PC-9 (cell line): ENCODE measurements around the gene ATG4B. TPM values are rescaled to one million over a fixed set of nuclear protein-coding genes. Genes with fewer than 3 reads are reported as not detected.

ENCODE experiments used
- BruUV-seq: library from RNA; stranded (reverse); fragments of 400-500 nt; replicated peaks from 2 replicates; lab custom pipeline; 2021; lab: Mats Ljungman, UMichigan
- CTCF ChIA-PET: fragments of 300-600 bp; sonication (Branson Sonifier 250); formaldehyde crosslinking; loops from one replicate; lab custom pipeline; 2022; ENCODE audit warnings: antibody characterized with exemption; lab: Charles Lee
- POLR2A ChIA-PET: fragments of 300-600 bp; sonication (Branson Sonifier 250); formaldehyde crosslinking; loops from one replicate; lab custom pipeline; 2022; ENCODE audit warnings: antibody characterized with exemption; ENCODE audit not compliant: unreplicated experiment; lab: Charles Lee
- DNase-seq, 2 experiments: peaks; one replicate each; pipeline versions ENCODE4 v3.0.0 to v3.0.0-alpha.2; 2015 to 2022; ENCODE audit warnings: mixed read lengths in 1 of 2
- H2AFZ ChIP-seq: fragments of 200-600 bp; sonication (generic); 2 replicates; pipeline ENCODE4 v1.8.1; 2017; ENCODE audit warnings: antibody characterized with exemption
- H3F3A ChIP-seq: fragments of 200-600 bp; sonication (generic); 2 replicates; pipeline ENCODE4 v1.8.1; 2017; ENCODE audit warnings: antibody characterized with exemption, mild to moderate bottlenecking, low read depth; ENCODE audit not compliant: insufficient read depth
- H3K27ac ChIP-seq: fragments of 200-600 bp; sonication (generic); 2 replicates; pipeline ENCODE4 v1.6.1; 2016; ENCODE audit warnings: mixed run types
- H3K27me3 ChIP-seq: fragments of 200-600 bp; sonication (generic); 2 replicates; pipeline ENCODE4 v1.6.1; 2016; ENCODE audit warnings: low read depth, mixed run types; ENCODE audit not compliant: insufficient read depth
- H3K36me3 ChIP-seq: fragments of 200-600 bp; sonication (generic); 2 replicates; pipeline ENCODE4 v1.6.1; 2016; ENCODE audit warnings: low read depth, mixed run types
- H3K4me1 ChIP-seq: fragments of 200-600 bp; sonication (generic); replicated peaks from 2 replicates; pipeline ENCODE4 v1.6.1; 2016; ENCODE audit warnings: mixed run types; ENCODE audit not compliant: insufficient read depth
- H3K4me2 ChIP-seq: fragments of 200-600 bp; sonication (generic); 2 replicates; pipeline ENCODE4 v1.6.1; 2017; ENCODE audit warnings: mixed run types
- H3K4me3 ChIP-seq: fragments of 200-600 bp; sonication (generic); 2 replicates; pipeline ENCODE4 v1.6.1; 2016; ENCODE audit warnings: mixed run types
- H3K79me2 ChIP-seq: fragments of 200-600 bp; sonication (generic); 2 replicates; pipeline ENCODE4 v1.6.1; 2017; ENCODE audit warnings: low read depth, mixed run types
- H3K9me2 ChIP-seq: fragments of 200-600 bp; sonication (generic); 2 replicates; pipeline ENCODE4 v1.8.1; 2017; ENCODE audit warnings: mild to moderate bottlenecking; ENCODE audit not compliant: insufficient read depth
- H3K9me3 ChIP-seq: fragments of 200-600 bp; sonication (generic); 2 replicates; pipeline ENCODE4 v1.8.1; 2016; ENCODE audit warnings: low read depth; ENCODE audit not compliant: insufficient read depth
- H4K20me1 ChIP-seq: fragments of 200-600 bp; sonication (generic); 2 replicates; pipeline ENCODE4 v1.8.1; 2017; ENCODE audit not compliant: insufficient read depth
- EZH2 ChIP-seq: fragments of 200-600 bp; sonication (generic); IDR thresholded peaks from 2 replicates; pipeline ENCODE4 v1.8.0; 2017; ENCODE audit warnings: antibody characterized with exemption, low read depth
- intact Hi-C: fragments of 100-400 bp; cut with micrococcal nuclease; formaldehyde crosslinking; loops from one replicate; pipeline ENCODE4 v1.10.0; 2022; ENCODE audit not compliant: unreplicated experiment
- total RNA-seq: library from RNA; stranded (reverse); gene quantifications from 2 replicates; pipeline ENCODE4 v1.2.3, GENCODE V29; 2021
- TF ChIP-seq, protein P1 (sequence below): fragments of 200-600 bp; sonication (generic); conservative IDR thresholded peaks from 2 replicates; pipeline ENCODE4 v1.6.1; 2017; ENCODE audit warnings: mixed run types, antibody characterized with exemption, mild to moderate bottlenecking, moderate library complexity

The ATG4B gene
- total RNA-seq, 1 experiment from 2014 or later, result 162 TPM

DNA sequence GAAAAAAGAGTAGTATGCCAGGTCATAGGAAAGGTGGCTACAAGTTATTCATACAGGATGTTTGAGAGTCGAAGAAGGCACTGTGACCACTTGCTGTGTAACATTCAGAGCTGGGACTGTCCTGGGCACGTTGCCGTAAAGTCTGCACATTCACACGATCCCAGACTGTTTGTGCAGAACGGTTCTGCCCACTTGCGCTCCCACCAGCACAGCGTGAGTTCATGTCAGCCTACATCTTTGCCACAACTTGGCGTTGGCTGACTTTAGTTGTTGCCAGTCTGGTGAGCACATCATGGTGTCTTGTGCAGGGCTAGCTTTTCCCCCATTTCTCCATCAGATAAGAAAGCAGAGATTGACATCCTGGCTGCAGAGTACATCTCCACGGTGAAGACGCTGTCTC, 71.4 kb downstream of the ATG4B start:
- Histone ChIP-seq H3K4me1 (no peaks in the 10 kb centered on the region), H3K27ac (no peak overlapping the region), H3F3A (no peaks in the 10 kb centered on the region), H3K79me2 (peaks cover 12% of the 10 kb centered on the region), H3K4me3 (no peak overlapping the region), H3K4me2 (no peak overlapping the region), H3K27me3 (no peaks in the 10 kb centered on the region), H3K9me2 (no peaks in the 10 kb centered on the region), H3K9me3 (peaks cover 8% of the 10 kb centered on the region), H4K20me1 (peaks cover 8% of the 10 kb centered on the region; the same call in 1 of the 2 replicates), H2AFZ (no peak overlapping the region), H3K36me3 (peaks cover 39% of the 10 kb centered on the region)
- DNase-seq, result no peak
- no TSS peak for BruUV-seq
- POLR2A ChIA-PET, result no interaction called here
- CTCF ChIA-PET, result no interaction called here
- TF ChIP-seq EZH2, result no peak
- intact Hi-C loops, result loop anchor here (10.0 kb wide), 2 partner anchors 164 to 354 kb away; partner anchors contain the start of gene FARP2

DNA sequence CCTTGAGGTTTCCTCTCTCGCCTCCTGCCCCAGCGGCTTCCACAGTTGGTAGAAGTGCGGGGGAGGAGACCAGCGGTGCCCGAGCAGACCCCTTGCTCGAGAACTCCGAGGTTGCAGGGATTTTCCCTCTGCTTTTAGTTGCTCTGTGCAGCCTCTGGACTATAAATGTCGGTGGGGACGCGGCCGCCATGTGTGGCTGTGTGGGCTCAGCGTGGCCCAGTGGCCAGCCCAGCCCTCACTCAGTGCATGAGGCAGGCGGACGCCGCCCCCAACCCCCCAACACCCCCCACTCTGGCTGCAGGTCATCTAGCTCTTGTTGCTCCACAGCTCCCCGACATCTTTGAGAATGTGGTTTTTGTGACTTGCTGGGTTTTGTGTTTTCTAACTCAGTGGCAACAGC, 81.6 kb downstream of the ATG4B start:
- POLR2A ChIA-PET, result interaction anchor here (0.5 kb wide), 1 partner anchor 30 kb away, joined by 5 read pairs; no protein-coding TSS in a partner anchor
- H3K36me3 ChIP-seq, result peaks cover 11% of the 10 kb centered on the region; the same call in 1 of the 2 replicates
- H3K4me1 ChIP-seq, result no peaks in the 10 kb centered on the region
- no peak overlapping the region for H3K4me2 ChIP-seq
- intact Hi-C loops, result no loop called here
- H3K9me3 ChIP-seq, result no peaks in the 10 kb centered on the region
- no peaks in the 10 kb centered on the region for H3K27me3 ChIP-seq
- H3K9me2 ChIP-seq, result no peaks in the 10 kb centered on the region
- peaks cover 9% of the 10 kb centered on the region; the same call in 1 of the 2 replicates for H3F3A ChIP-seq
- DNase-seq, result no peak
- H2AFZ ChIP-seq, result no peak overlapping the region
- H3K27ac ChIP-seq, result no peak overlapping the region
- H3K79me2 ChIP-seq, result no peaks in the 10 kb centered on the region
- H3K4me3 ChIP-seq, result no peak overlapping the region
- BruUV-seq, result no TSS peak
- TF ChIP-seq EZH2, result no peak
- TF ChIP-seq, protein P1, sequence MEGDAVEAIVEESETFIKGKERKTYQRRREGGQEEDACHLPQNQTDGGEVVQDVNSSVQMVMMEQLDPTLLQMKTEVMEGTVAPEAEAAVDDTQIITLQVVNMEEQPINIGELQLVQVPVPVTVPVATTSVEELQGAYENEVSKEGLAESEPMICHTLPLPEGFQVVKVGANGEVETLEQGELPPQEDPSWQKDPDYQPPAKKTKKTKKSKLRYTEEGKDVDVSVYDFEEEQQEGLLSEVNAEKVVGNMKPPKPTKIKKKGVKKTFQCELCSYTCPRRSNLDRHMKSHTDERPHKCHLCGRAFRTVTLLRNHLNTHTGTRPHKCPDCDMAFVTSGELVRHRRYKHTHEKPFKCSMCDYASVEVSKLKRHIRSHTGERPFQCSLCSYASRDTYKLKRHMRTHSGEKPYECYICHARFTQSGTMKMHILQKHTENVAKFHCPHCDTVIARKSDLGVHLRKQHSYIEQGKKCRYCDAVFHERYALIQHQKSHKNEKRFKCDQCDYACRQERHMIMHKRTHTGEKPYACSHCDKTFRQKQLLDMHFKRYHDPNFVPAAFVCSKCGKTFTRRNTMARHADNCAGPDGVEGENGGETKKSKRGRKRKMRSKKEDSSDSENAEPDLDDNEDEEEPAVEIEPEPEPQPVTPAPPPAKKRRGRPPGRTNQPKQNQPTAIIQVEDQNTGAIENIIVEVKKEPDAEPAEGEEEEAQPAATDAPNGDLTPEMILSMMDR, result no peak
- H4K20me1 ChIP-seq, result peaks cover 9% of the 10 kb centered on the region
- CTCF ChIA-PET, result no interaction called here

- H3K36me3 ChIP-seq, result 0 out of 2 replicates have a peak, but pooled peaks cover 8% of the 10 kb centered on the region
- no peaks in the 10 kb centered on the region for H3K27me3 ChIP-seq
- TF ChIP-seq, protein P1, result no peak
- no peak for TF ChIP-seq EZH2
- intact Hi-C loops, result no loop called here
- H3F3A ChIP-seq, result peaks cover 9% of the 10 kb centered on the region
- H2AFZ ChIP-seq, result no peak overlapping the region
- DNase-seq, result no peak
- BruUV-seq, result no TSS peak
- H3K4me3 ChIP-seq, result no peak overlapping the region
- no peak overlapping the region for H3K27ac ChIP-seq
- ChIA-PET POLR2A (no interaction called here), CTCF (no interaction called here)
- peaks cover 9% of the 10 kb centered on the region for H4K20me1 ChIP-seq
- H3K79me2 ChIP-seq, result no peaks in the 10 kb centered on the region
- H3K4me1 ChIP-seq, result no peaks in the 10 kb centered on the region
- H3K4me2 ChIP-seq, result no peak overlapping the region
- H3K9me2 ChIP-seq, result no peaks in the 10 kb centered on the region
- H3K9me3 ChIP-seq, result no peaks in the 10 kb centered on the region
Observed at GRCh38 chr2:241720099-241720498, 82.6 kb downstream of the ATG4B start.

DNA sequence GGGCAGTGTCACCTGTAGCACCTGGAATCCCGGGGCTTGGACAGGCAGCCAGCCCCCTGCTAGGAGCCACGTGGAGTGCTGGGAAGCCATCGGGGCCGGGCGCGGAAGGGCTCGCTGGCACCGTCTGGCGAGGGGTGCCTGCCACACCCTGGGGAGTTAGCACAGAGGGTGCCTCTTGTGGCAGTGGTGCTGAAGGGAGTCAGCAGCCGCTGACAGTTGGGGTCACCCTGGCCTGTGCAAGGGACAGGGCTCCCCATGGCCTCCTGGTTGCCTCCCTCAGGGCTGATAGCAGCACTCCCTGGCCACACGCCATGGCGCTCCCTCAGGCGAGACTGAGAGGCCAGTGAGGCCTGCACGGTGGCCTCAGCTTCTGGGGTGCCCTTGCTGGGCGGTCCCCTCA, 83.1 kb downstream of the ATG4B start:
- TF ChIP-seq, protein P1, result no peak
- no peak for TF ChIP-seq EZH2

More for the DNA sequence above, 83.1 kb downstream of the ATG4B start:
- no peak overlapping the region for H3K27ac ChIP-seq
- H3K4me3 ChIP-seq, result no peak overlapping the region
- no peaks in the 10 kb centered on the region for H3K9me3 ChIP-seq
- no peaks in the 10 kb centered on the region for H3K79me2 ChIP-seq
- no peaks in the 10 kb centered on the region for H3K9me2 ChIP-seq
- H3K4me2 ChIP-seq, result no peak overlapping the region
- ChIA-PET CTCF (no interaction called here), POLR2A (no interaction called here)
- H2AFZ ChIP-seq, result no peak overlapping the region
- no TSS peak for BruUV-seq
- H3K36me3 ChIP-seq, result 0 out of 2 replicates have a peak, but pooled peaks cover 8% of the 10 kb centered on the region
- intact Hi-C loops, result no loop called here
- DNase-seq, result no peak
- no peaks in the 10 kb centered on the region for H3K4me1 ChIP-seq
- H4K20me1 ChIP-seq, result peaks cover 9% of the 10 kb centered on the region
- no peaks in the 10 kb centered on the region for H3K27me3 ChIP-seq
- peaks cover 9% of the 10 kb centered on the region for H3F3A ChIP-seq
